Calu3 (cell line): ENCODE data around the gene MARK4. TPM values are rescaled to one million over a fixed set of nuclear protein-coding genes. Genes with fewer than 3 reads are reported as not detected.

Experiments used
- BruUV-seq: library from RNA; stranded (reverse); fragments of 400-500 nt; replicated peaks from 2 replicates; lab custom pipeline; 2021; lab: Mats Ljungman, UMichigan
- CTCF ChIA-PET: fragments of 300-600 bp; sonication (Branson Sonifier 250); formaldehyde crosslinking; loops from one replicate; lab custom pipeline; 2022; ENCODE audit warnings: antibody characterized with exemption; lab: Charles Lee
- DNase-seq: peaks from one replicate; pipeline ENCODE4 v3.0.0; 2022
- H3K27ac Mint-ChIP-seq: one replicate; pipeline ENCODE4 v1.8.0; 2022; ENCODE audit warnings: mixed read lengths; ENCODE audit not compliant: unreplicated experiment
- H3K27me3 Mint-ChIP-seq: one replicate; pipeline ENCODE4 v1.8.0; 2022; ENCODE audit warnings: mixed read lengths; ENCODE audit not compliant: unreplicated experiment
- H3K36me3 Mint-ChIP-seq: one replicate; pipeline ENCODE4 v1.8.0; 2022; ENCODE audit warnings: mild to moderate bottlenecking, moderate library complexity, mixed read lengths; ENCODE audit not compliant: insufficient read depth, unreplicated experiment
- H3K4me1 Mint-ChIP-seq: one replicate; pipeline ENCODE4 v1.8.0; 2022; ENCODE audit warnings: mild to moderate bottlenecking, low read depth, mixed read lengths; ENCODE audit not compliant: unreplicated experiment
- H3K4me3 Mint-ChIP-seq: one replicate; pipeline ENCODE4 v1.8.0; 2022; ENCODE audit warnings: mild to moderate bottlenecking, low read depth, moderate library complexity, mixed read lengths; ENCODE audit not compliant: unreplicated experiment
- H3K9me3 Mint-ChIP-seq: one replicate; pipeline ENCODE4 v1.8.0; 2022; ENCODE audit warnings: low read depth, mixed read lengths; ENCODE audit not compliant: unreplicated experiment
- intact Hi-C: fragments of 100-400 bp; cut with micrococcal nuclease; formaldehyde crosslinking; loops from one replicate; pipeline ENCODE4 v1.10.0; 2022; ENCODE audit not compliant: unreplicated experiment
- total RNA-seq: library from RNA; stranded (reverse); gene quantifications from 2 replicates; pipeline ENCODE4 v1.2.3, GENCODE V29; 2022
- TF ChIP-seq, protein P1 (sequence below): fragments of 200-600 bp; IDR thresholded peaks from one replicate; pipeline ENCODE4 v1.8.0; 2022; ENCODE audit warnings: antibody characterized with exemption; ENCODE audit not compliant: unreplicated experiment

The MARK4 gene
- total RNA-seq, 1 experiment from 2014 or later, result 45.9 TPM

DNA sequence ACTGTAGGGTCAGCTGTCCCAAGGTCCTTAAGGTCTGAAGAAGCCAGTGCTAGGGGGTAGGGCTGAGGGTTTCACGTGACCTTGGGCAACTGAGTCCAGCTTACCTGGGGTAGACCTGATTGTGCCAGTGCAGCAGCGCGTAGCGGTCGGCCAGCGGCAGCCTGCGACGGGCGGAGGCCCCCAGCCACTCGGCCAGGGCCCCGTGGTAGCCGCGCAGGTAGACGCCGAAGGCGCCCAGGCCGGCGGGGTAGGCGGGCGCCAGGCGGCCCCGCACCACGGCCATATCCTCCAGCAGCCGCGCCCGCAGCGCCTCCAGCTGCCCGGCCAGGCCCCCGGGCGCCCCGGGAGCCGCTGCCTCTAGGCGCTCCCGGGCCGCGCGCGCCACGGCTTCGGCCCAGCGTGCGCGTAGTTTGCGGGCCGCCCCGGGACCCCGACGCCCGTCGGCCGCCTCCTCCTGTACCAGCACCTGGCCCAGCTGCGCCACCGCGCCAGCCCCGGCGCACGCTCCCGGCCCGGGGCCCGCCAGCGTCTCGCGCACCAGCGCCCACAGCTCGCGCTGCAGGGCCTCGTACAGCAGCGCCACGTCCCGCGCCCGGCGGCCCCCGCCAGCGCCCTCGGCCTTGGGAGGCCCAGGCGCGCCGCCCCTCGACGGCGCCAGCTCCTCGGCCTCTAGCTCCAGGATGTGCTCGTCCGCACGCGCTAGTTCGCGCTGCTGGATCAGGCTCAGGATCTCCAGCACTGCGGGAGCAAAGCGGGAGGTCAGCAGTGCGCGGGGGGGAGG, 16.8 kb upstream of the MARK4 start:
- peaks cover 83% of the 10 kb centered on the region for H3K27me3 Mint-ChIP-seq
- H3K4me3 Mint-ChIP-seq, result no peak overlapping the region
- no TSS peak for BruUV-seq

DNA sequence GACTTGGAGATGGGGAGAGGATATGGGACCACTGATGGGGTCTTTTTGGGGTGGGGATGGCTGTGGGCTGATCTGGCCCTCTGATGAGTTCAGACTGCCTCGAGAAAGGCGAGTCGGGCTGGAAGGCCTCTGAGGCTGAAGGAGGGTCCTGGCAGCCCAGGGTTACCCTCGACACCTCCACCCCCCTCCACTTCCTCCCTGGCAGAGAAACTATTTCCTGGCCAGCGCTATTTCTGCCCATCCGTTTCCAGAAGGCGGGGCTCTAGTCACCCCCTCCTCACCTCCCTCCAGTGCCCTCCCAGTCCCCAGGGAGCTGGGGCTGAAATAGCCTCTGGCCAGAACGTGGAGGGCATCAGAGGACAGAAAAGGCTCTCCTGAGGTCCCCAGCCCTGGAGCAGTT, 15.6 kb upstream of the MARK4 start:
- peaks cover 83% of the 10 kb centered on the region for H3K27me3 Mint-ChIP-seq
- no peak overlapping the region for H3K27ac Mint-ChIP-seq

More for the DNA sequence above, 16.8 kb upstream of the MARK4 start:
- Mint-ChIP-seq H3K36me3 (no peaks in the 10 kb centered on the region), H3K9me3 (no peaks in the 10 kb centered on the region), H3K4me1 (no peaks in the 10 kb centered on the region), H3K27ac (no peak overlapping the region)
- CTCF ChIA-PET, result interaction anchor here (0.6 kb wide), 1 partner anchor 382 kb away, joined by 4 read pairs; no protein-coding TSS in a partner anchor
- DNase-seq, result no peak
- intact Hi-C loops, result no loop called here
- TF ChIP-seq, protein P1, sequence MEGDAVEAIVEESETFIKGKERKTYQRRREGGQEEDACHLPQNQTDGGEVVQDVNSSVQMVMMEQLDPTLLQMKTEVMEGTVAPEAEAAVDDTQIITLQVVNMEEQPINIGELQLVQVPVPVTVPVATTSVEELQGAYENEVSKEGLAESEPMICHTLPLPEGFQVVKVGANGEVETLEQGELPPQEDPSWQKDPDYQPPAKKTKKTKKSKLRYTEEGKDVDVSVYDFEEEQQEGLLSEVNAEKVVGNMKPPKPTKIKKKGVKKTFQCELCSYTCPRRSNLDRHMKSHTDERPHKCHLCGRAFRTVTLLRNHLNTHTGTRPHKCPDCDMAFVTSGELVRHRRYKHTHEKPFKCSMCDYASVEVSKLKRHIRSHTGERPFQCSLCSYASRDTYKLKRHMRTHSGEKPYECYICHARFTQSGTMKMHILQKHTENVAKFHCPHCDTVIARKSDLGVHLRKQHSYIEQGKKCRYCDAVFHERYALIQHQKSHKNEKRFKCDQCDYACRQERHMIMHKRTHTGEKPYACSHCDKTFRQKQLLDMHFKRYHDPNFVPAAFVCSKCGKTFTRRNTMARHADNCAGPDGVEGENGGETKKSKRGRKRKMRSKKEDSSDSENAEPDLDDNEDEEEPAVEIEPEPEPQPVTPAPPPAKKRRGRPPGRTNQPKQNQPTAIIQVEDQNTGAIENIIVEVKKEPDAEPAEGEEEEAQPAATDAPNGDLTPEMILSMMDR, result no peak

DNA sequence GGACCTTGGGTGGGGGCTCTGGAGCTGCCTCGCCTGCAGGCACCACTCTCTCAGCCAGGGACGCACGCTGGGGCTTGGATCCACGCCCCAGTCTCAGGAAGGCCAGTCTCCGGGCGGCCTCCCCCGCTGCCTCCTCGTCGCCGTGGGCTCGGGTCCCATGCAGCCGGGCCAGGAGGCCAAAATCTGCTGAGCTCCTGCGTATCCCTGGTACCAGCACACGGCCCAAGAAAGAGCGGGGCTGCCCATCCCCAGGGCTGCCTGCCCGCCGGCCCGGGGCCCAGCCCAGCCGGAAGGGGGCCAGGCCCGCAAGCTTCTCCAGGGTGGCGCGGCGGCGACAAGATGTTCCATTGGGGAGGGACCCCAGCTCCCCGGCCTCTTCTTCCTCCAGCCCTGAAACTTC, 12.5 kb upstream of the MARK4 start:
- TF ChIP-seq, protein P1, result no peak
- H3K4me1 Mint-ChIP-seq, result peaks cover 8% of the 10 kb centered on the region
- intact Hi-C loops, result no loop called here
- H3K9me3 Mint-ChIP-seq, result no peaks in the 10 kb centered on the region
- peaks cover 79% of the 10 kb centered on the region for H3K27me3 Mint-ChIP-seq
- H3K4me3 Mint-ChIP-seq, result no peak overlapping the region
- DNase-seq, result no peak
- CTCF ChIA-PET, result no interaction called here
- no peaks in the 10 kb centered on the region for H3K36me3 Mint-ChIP-seq
- no peak overlapping the region for H3K27ac Mint-ChIP-seq
- BruUV-seq, result no TSS peak

More for the DNA sequence above, 15.6 kb upstream of the MARK4 start:
- Mint-ChIP-seq H3K4me1 (no peaks in the 10 kb centered on the region), H3K9me3 (no peaks in the 10 kb centered on the region), H3K4me3 (no peak overlapping the region), H3K36me3 (no peaks in the 10 kb centered on the region)
- no TSS peak for BruUV-seq
- TF ChIP-seq, protein P1, result no peak
- no peak for DNase-seq
- CTCF ChIA-PET, result no interaction called here
- intact Hi-C loops, result no loop called here

DNA sequence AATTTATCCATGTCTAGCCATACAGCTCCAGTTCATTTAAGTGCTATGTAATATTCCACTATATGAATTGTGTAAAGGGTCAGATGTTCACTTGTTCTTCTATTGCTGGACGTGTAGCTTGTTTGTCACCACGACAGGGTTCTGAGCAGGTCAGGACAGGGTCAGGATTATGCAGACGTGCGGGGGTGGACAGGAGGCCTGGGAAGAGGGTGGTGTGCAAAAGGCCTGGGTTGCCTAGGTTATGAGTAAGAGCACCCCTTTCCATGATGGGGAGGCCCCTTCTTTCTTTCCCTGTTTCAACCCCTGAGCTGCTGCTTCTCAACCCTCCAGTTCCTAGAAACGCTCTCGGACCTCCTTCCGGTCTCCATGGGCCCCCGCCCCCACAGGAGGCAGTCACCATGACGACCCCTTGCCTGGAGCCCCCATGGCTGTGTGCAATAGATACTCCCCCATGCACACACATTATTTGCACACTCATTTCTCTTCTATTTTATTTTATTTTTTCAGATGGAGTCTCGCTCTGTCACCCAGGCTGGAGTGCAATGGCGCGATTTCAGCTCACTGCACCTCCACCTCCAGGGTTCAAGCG, 7.8 kb upstream of the MARK4 start:
- intact Hi-C loops, result no loop called here
- CTCF ChIA-PET, result interaction anchor here (0.7 kb wide), 1 partner anchor 36 kb away, joined by 6 read pairs; no protein-coding TSS in a partner anchor

More for the DNA sequence above, 7.8 kb upstream of the MARK4 start:
- Mint-ChIP-seq H3K27ac (no peak overlapping the region), H3K27me3 (peaks cover 61% of the 10 kb centered on the region), H3K4me3 (no peak overlapping the region), H3K36me3 (no peaks in the 10 kb centered on the region), H3K9me3 (no peaks in the 10 kb centered on the region), H3K4me1 (peaks cover 8% of the 10 kb centered on the region)
- TF ChIP-seq, protein P1, result no peak
- DNase-seq, result no peak
- BruUV-seq, result no TSS peak
